Neural cell (in vitro differentiated cells): ENCODE results near the gene MALRD1. TPM values are rescaled to one million over a fixed set of nuclear protein-coding genes. Genes with fewer than 3 reads are reported as not detected.

Experiments
- H2AFZ ChIP-seq: fragments of 200-600, 300-800 bp; sonication (generic), shearing (Covaris generic); 2 replicates; pipeline ENCODE4 v1.6.0; 2014; ENCODE audit warnings: low read depth, mild to moderate bottlenecking, antibody characterized with exemption, low read length, moderate library complexity
- H3F3A ChIP-seq: fragments of 200-600 bp; shearing (Covaris generic); 2 replicates; pipeline ENCODE4 v1.6.1; 2016; ENCODE audit warnings: mild to moderate bottlenecking, moderate library complexity, mixed read lengths, antibody characterized with exemption, low read length; ENCODE audit not compliant: insufficient read depth, poor library complexity, severe bottlenecking
- H3K27ac ChIP-seq: fragments of 200-600, 300-800 bp; sonication (generic), shearing (Covaris generic); 2 replicates; pipeline ENCODE4 v1.5.1; 2014; ENCODE audit warnings: mild to moderate bottlenecking, low read length, moderate library complexity
- H3K27me3 ChIP-seq: fragments of 300-800, 200-600 bp; sonication (generic), shearing (Covaris generic); 2 replicates; pipeline ENCODE4 v1.6.0; 2014; ENCODE audit warnings: mild to moderate bottlenecking, low read depth, low read length, moderate library complexity; ENCODE audit not compliant: insufficient read depth
- H3K36me3 ChIP-seq: fragments of 300-800, 200-600 bp; sonication (generic), shearing (Covaris generic); 2 replicates; pipeline ENCODE4 v1.5.1; 2014; ENCODE audit warnings: mild to moderate bottlenecking, antibody characterized with exemption, low read length, moderate library complexity; ENCODE audit not compliant: insufficient read depth
- H3K4me2 ChIP-seq: fragments of 300-800, 200-600 bp; sonication (generic), shearing (Covaris generic); 2 replicates; pipeline ENCODE4 v1.6.0; 2014; ENCODE audit warnings: mild to moderate bottlenecking, low read length
- H3K4me3 ChIP-seq: fragments of 300-800, 200-600 bp; sonication (generic), shearing (Covaris generic); 2 replicates; pipeline ENCODE4 v1.5.1; 2014; ENCODE audit warnings: mild to moderate bottlenecking, low read length, moderate library complexity
- H3K79me2 ChIP-seq: fragments of 200-600 bp; shearing (Covaris generic); replicated peaks from 2 replicates; pipeline ENCODE4 v1.6.0; 2014; ENCODE audit warnings: mild to moderate bottlenecking, low read length, moderate library complexity; ENCODE audit not compliant: insufficient read depth
- H3K9ac ChIP-seq: fragments of 300-800, 200-600 bp; sonication (generic), shearing (Covaris generic); 2 replicates; pipeline ENCODE4 v1.6.1; 2016; ENCODE audit warnings: mild to moderate bottlenecking, low read length, mixed read lengths
- H3K9me2 ChIP-seq: fragments of 200-600 bp; shearing (Covaris generic); 2 replicates; pipeline ENCODE4 v1.6.1; 2016; ENCODE audit warnings: mild to moderate bottlenecking, low read length, mixed read lengths; ENCODE audit not compliant: insufficient read depth
- H3K9me3 ChIP-seq: fragments of 200-600, 300-800 bp; sonication (generic), shearing (Covaris generic); 2 replicates; pipeline ENCODE4 v1.6.1; 2016; ENCODE audit warnings: mild to moderate bottlenecking, mixed run types, low read length, moderate library complexity, mixed read lengths
- H4K20me1 ChIP-seq: fragments of 200-600 bp; shearing (Covaris generic); 2 replicates; pipeline ENCODE4 v1.6.1; 2016; ENCODE audit warnings: mild to moderate bottlenecking, mixed run types; ENCODE audit not compliant: insufficient read depth
- CTCF ChIP-seq: fragments of 450-650 bp; IDR thresholded peaks from 2 replicates; pipeline ENCODE4 v1.5.1; 2014; ENCODE audit warnings: antibody characterized with exemption, mild to moderate bottlenecking, moderate library complexity; ENCODE audit not compliant: poor library complexity, severe bottlenecking
- EP300 ChIP-seq: fragments of 450-650 bp; conservative IDR thresholded peaks from 2 replicates; pipeline ENCODE4 v1.6.1; 2014; ENCODE audit warnings: antibody characterized with exemption, mild to moderate bottlenecking, moderate library complexity; ENCODE audit not compliant: poor library complexity, severe bottlenecking
- EZH2 ChIP-seq: fragments of 200-600, 300-800 bp; shearing (Covaris generic), sonication (generic); IDR thresholded peaks from 2 replicates; pipeline ENCODE4 v1.6.1; 2014; ENCODE audit warnings: antibody characterized with exemption, low read length, borderline replicate concordance, mild to moderate bottlenecking; ENCODE audit not compliant: insufficient read depth, poor library complexity, severe bottlenecking
- MXI1 ChIP-seq: fragments of 450-650 bp; conservative IDR thresholded peaks from 2 replicates; pipeline ENCODE4 v1.6.1; 2014; ENCODE audit warnings: antibody characterized with exemption, mild to moderate bottlenecking; ENCODE audit not compliant: poor library complexity, severe bottlenecking
- POLR2AphosphoS5 ChIP-seq: IDR thresholded peaks from 2 replicates; pipeline ENCODE4 v1.6.1; 2012
- RAD21 ChIP-seq: fragments of 450-650 bp; conservative IDR thresholded peaks from 2 replicates; pipeline ENCODE4 v1.6.1; 2014; ENCODE audit warnings: antibody characterized with exemption, mild to moderate bottlenecking, moderate library complexity
- SMC3 ChIP-seq: fragments of 450-650 bp; conservative IDR thresholded peaks from 2 replicates; pipeline ENCODE4 v1.6.1; 2014; ENCODE audit warnings: antibody characterized with exemption, mild to moderate bottlenecking, moderate library complexity; ENCODE audit not compliant: poor library complexity
- TAF1 ChIP-seq: IDR thresholded peaks from 2 replicates; pipeline ENCODE4 v1.6.1; 2012; ENCODE audit warnings: low read depth
- polyA plus RNA-seq: library from polyadenylated mRNA; depleted of rRNA; stranded (reverse); fragments of >200 nt; gene quantifications from 2 replicates; pipeline ENCODE4 v1.2.3, GENCODE V29; 2014
- TF ChIP-seq, protein P1 (sequence below): IDR thresholded peaks from 2 replicates; pipeline ENCODE4 v1.6.1; 2012; ENCODE audit warnings: borderline replicate concordance

The MALRD1 gene
- polyA plus RNA-seq, 1 donor from 2014 or later, result 0.21 TPM

DNA sequence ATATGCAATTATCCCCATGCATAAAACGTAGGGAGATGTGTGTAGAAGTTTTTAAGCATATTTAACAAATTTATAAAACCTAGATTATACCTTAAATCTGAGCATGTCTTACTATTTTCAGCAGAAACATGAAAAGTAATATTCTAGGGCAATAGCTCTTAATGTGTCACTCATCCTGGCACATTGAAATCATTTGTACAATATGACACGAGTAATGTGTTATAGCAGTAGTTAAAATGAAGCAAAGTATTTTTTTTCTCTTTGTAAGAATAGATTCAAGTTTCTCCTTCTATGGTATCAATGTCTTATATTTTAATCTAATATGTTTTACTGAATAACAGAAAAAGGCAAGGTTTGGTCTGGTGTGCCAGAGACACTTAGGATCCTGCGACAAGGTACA, 492.7 kb downstream of the MALRD1 start:
- Histone ChIP-seq H3K9me3 (no peaks in the 10 kb centered on the region), H3K27me3 (no peaks in the 10 kb centered on the region), H3K4me2 (peak overlapping the region; percentile 16), H3K4me3 (peak overlapping the region; percentile 2), H3K36me3 (no peaks in the 10 kb centered on the region), H3K9ac (peak overlapping the region; percentile 21), H2AFZ (no peak overlapping the region), H3F3A (peaks cover 9% of the 10 kb centered on the region), H3K27ac (peak overlapping the region; percentile 81), H3K79me2 (no peaks in the 10 kb centered on the region), H3K9me2 (no peaks in the 10 kb centered on the region), H4K20me1 (no peaks in the 10 kb centered on the region)
- TF ChIP-seq EZH2 (no peak), POLR2AphosphoS5 (peak; percentile 43), EP300 (peak; percentile 91), SMC3 (no peak)

GRCh38 chr10:19546224-19546623, 497.6 kb downstream of the MALRD1 start:
- Histone ChIP-seq H3K27ac (peak overlapping the region; percentile 17), H2AFZ (no peak overlapping the region), H3K4me3 (peak overlapping the region; percentile 0), H3K36me3 (no peaks in the 10 kb centered on the region), H3K27me3 (no peaks in the 10 kb centered on the region), H3K79me2 (no peaks in the 10 kb centered on the region), H3K9me3 (no peaks in the 10 kb centered on the region), H3K9me2 (no peaks in the 10 kb centered on the region), H3K9ac (no peak overlapping the region), H4K20me1 (no peaks in the 10 kb centered on the region), H3F3A (peaks cover 9% of the 10 kb centered on the region), H3K4me2 (no peak overlapping the region)
- TF ChIP-seq CTCF (no peak), EP300 (no peak), MXI1 (no peak), EZH2 (no peak), TAF1 (no peak), SMC3 (no peak), RAD21 (no peak), POLR2AphosphoS5 (no peak)
- TF ChIP-seq, protein P1, sequence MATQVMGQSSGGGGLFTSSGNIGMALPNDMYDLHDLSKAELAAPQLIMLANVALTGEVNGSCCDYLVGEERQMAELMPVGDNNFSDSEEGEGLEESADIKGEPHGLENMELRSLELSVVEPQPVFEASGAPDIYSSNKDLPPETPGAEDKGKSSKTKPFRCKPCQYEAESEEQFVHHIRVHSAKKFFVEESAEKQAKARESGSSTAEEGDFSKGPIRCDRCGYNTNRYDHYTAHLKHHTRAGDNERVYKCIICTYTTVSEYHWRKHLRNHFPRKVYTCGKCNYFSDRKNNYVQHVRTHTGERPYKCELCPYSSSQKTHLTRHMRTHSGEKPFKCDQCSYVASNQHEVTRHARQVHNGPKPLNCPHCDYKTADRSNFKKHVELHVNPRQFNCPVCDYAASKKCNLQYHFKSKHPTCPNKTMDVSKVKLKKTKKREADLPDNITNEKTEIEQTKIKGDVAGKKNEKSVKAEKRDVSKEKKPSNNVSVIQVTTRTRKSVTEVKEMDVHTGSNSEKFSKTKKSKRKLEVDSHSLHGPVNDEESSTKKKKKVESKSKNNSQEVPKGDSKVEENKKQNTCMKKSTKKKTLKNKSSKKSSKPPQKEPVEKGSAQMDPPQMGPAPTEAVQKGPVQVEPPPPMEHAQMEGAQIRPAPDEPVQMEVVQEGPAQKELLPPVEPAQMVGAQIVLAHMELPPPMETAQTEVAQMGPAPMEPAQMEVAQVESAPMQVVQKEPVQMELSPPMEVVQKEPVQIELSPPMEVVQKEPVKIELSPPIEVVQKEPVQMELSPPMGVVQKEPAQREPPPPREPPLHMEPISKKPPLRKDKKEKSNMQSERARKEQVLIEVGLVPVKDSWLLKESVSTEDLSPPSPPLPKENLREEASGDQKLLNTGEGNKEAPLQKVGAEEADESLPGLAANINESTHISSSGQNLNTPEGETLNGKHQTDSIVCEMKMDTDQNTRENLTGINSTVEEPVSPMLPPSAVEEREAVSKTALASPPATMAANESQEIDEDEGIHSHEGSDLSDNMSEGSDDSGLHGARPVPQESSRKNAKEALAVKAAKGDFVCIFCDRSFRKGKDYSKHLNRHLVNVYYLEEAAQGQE, result no peak

DNA sequence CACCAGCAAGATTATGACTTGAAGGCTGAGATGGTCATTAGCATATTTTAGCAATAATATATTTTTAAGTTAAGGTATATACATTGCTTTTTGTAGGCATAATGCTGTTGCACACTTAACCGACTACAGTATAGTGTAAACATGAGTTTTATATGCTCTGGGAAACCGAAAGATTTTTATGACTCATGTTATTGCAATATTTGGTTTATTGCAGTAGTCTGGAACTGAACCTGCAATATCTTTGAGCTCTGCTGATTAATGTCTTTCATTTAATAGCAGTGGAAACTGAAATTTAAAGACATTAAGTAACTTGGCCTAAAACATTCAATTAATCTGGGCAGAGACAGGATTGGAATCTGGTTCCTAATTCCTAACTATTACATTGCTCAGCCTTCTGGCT, 500.9 kb downstream of the MALRD1 start:
- H3K9me3 ChIP-seq, result no peaks in the 10 kb centered on the region
- H3K9me2 ChIP-seq, result no peaks in the 10 kb centered on the region
- no peaks in the 10 kb centered on the region for H3K27me3 ChIP-seq
- no peak overlapping the region for H3K9ac ChIP-seq
- H3K4me2 ChIP-seq, result no peak overlapping the region
- H4K20me1 ChIP-seq, result no peaks in the 10 kb centered on the region
- no peaks in the 10 kb centered on the region for H3F3A ChIP-seq
- H3K36me3 ChIP-seq, result no peaks in the 10 kb centered on the region
- H2AFZ ChIP-seq, result no peak overlapping the region
- no peak overlapping the region for H3K4me3 ChIP-seq
- TF ChIP-seq TAF1, result no peak
- TF ChIP-seq, protein P1, result no peak
- TF ChIP-seq POLR2AphosphoS5, result no peak
- TF ChIP-seq EZH2, result no peak
- no peak for TF ChIP-seq MXI1
- TF ChIP-seq SMC3, result no peak
- TF ChIP-seq EP300, result no peak
- no peak for TF ChIP-seq RAD21
- no peak for TF ChIP-seq CTCF
- H3K79me2 ChIP-seq, result no peaks in the 10 kb centered on the region
- no peak overlapping the region for H3K27ac ChIP-seq
